DMS79 (cell line): Measurements from ENCODE around the gene PNLIP.

Experiments
- DNase-seq: peaks from one replicate; lab custom pipeline; 2025; lab: John Stamatoyannopoulos, UW

Gene PNLIP

GRCh38 chr10:116615199-116615776 lies 69.6 kb downstream of the PNLIP start:
- DNase-seq, result no peak
